B cell (primary cell): ENCODE measurements around the gene TUT4. TPM values are rescaled to one million over a fixed set of nuclear protein-coding genes. Genes with fewer than 3 reads are reported as not detected.
A peak's percentile ranks its signal among the peaks of the same experiment; 100 is the strongest.

Source experiments
- ATAC-seq: fragments of 200-7000 bp; cut with Tn5 transposase; one replicate; pipeline ENCODE4 v1.10.0; 2021; ENCODE audit warnings: low read depth, mild to moderate bottlenecking, moderate number of reproducible peaks, moderate library complexity
- CTCF ChIA-PET: fragments of 350-600 bp; sonication (Branson Sonifier 250); formaldehyde crosslinking; loops from one replicate; lab custom pipeline; 2021; ENCODE audit warnings: antibody characterized with exemption, inconsistent platforms; lab: Charles Lee
- POLR2A ChIA-PET: fragments of 350-600 bp; sonication (Branson Sonifier 250); formaldehyde crosslinking; loops from one replicate; lab custom pipeline; 2021; ENCODE audit warnings: antibody characterized with exemption; lab: Charles Lee
- DNase-seq: peaks from one replicate; pipeline ENCODE4 v3.0.0; 2013
- H2AFZ ChIP-seq: 2 replicates; pipeline ENCODE4 v1.6.1; 2012; ENCODE audit warnings: mild to moderate bottlenecking, low read depth, low read length; ENCODE audit not compliant: insufficient read depth, poor library complexity, severe bottlenecking
- H3K27ac ChIP-seq, 2 donors: 1 replicate in 1 of 2; 2 replicates in 1 of 2; pipeline ENCODE4 v1.5.1; 2012 to 2013; ENCODE audit warnings: low read length in 2 of 2, mild to moderate bottlenecking in 2 of 2, moderate library complexity in 1 of 2
- H3K27me3 ChIP-seq, 4 experiments: fragments of 200-600 bp in 1 of 4; sonication (generic) in 1 of 4; replicated peaks in 1 of 4; 1 replicate in 2 of 4; 2 replicates in 2 of 4; pipeline versions ENCODE4 v1.6.1 to v1.7.0; 2013 to 2016; ENCODE audit warnings: low read length in 3 of 4, mild to moderate bottlenecking in 2 of 4, mixed read lengths in 1 of 4, moderate library complexity in 1 of 4; ENCODE audit not compliant: insufficient read depth in 4 of 4, control insufficient read depth in 3 of 4; ENCODE audit errors: control extremely low read depth in 1 of 4
- H3K36me3 ChIP-seq, 2 experiments: replicated peaks in 1 of 2; 1 replicate in 1 of 2; 2 replicates in 1 of 2; pipeline versions ENCODE4 v1.6.1 to v1.7.1; 2013; ENCODE audit warnings: low read length in 1 of 2; ENCODE audit not compliant: insufficient read depth in 2 of 2, control insufficient read depth in 1 of 2; ENCODE audit errors: control extremely low read depth in 1 of 2, extremely low read depth in 1 of 2
- H3K4me1 ChIP-seq, 2 donors: fragments of 200-600 bp in 1 of 2; sonication (generic) in 1 of 2; 1 replicate in 1 of 2; 2 replicates in 1 of 2; pipeline versions ENCODE4 v1.5.1 to v1.6.1; 2013 to 2017; ENCODE audit warnings: low read length in 2 of 2; ENCODE audit not compliant: control insufficient read depth in 2 of 2, insufficient read depth in 2 of 2
- H3K4me2 ChIP-seq: replicated peaks from 2 replicates; pipeline ENCODE3; 2012; ENCODE audit warnings: mild to moderate bottlenecking, low read depth, low read length; ENCODE audit not compliant: poor library complexity, severe bottlenecking
- H3K4me3 ChIP-seq, 5 experiments: fragments of 200-600 bp in 1 of 5; sonication (generic) in 1 of 5; 1 replicate in 3 of 5; 2 replicates in 2 of 5; pipeline versions ENCODE4 v1.5.1 to v1.7.0; 2011 to 2016; ENCODE audit warnings: low read length in 4 of 5, mild to moderate bottlenecking in 4 of 5, low read depth in 2 of 5, control low read depth in 1 of 5, moderate library complexity in 1 of 5; ENCODE audit not compliant: insufficient read depth in 1 of 5; ENCODE audit errors: control extremely low read depth in 1 of 5, extremely low read depth in 1 of 5
- H3K79me2 ChIP-seq: fragments of 200-600 bp; sonication (generic); one replicate; pipeline ENCODE4 v1.6.0; 2016; ENCODE audit warnings: low read length; ENCODE audit not compliant: control insufficient read depth, insufficient read depth
- H3K9ac ChIP-seq: fragments of 200-600 bp; sonication (generic); 2 replicates; pipeline ENCODE4 v1.6.1; 2017; ENCODE audit warnings: mild to moderate bottlenecking, low read length, moderate library complexity
- H3K9me3 ChIP-seq, 3 donors: one replicate each; pipeline versions ENCODE4 v1.6.1 to v1.7.1; 2013; ENCODE audit warnings: low read length in 2 of 3; ENCODE audit not compliant: control insufficient read depth in 2 of 3, insufficient read depth in 1 of 3; ENCODE audit errors: control extremely low read depth in 1 of 3
- H4K20me1 ChIP-seq: 2 replicates; pipeline ENCODE4 v1.6.0; 2012; ENCODE audit warnings: mild to moderate bottlenecking, low read length; ENCODE audit not compliant: insufficient read depth, control insufficient read depth, poor library complexity, severe bottlenecking
- H3K27ac Mint-ChIP-seq: one replicate; pipeline ENCODE4 v1.8.0; 2021; ENCODE audit warnings: mixed read lengths
- H3K27me3 Mint-ChIP-seq: one replicate; pipeline ENCODE4 v1.8.0; 2021; ENCODE audit warnings: mixed read lengths
- H3K4me1 Mint-ChIP-seq: one replicate; pipeline ENCODE4 v1.8.0; 2021; ENCODE audit warnings: mixed read lengths
- H3K4me3 Mint-ChIP-seq: one replicate; pipeline ENCODE4 v1.8.0; 2021; ENCODE audit warnings: mixed read lengths
- H3K9me3 Mint-ChIP-seq: one replicate; pipeline ENCODE4 v1.8.0; 2022; ENCODE audit warnings: mixed read lengths; ENCODE audit not compliant: insufficient read depth
- EZH2 ChIP-seq: IDR thresholded peaks from 2 replicates; pipeline ENCODE4 v1.6.1; 2012; ENCODE audit warnings: borderline replicate concordance, low read depth, mild to moderate bottlenecking, moderate library complexity, low read length; ENCODE audit not compliant: insufficient read depth, poor library complexity, severe bottlenecking
- WGBS: methylation state at CpG from one replicate; pipeline ENCODE4 v1.1.5; 2013; ENCODE audit warnings: missing lambda C conversion rate; ENCODE audit not compliant: insufficient coverage; 5-methylcytosine and 5-hydroxymethylcytosine counted together
- intact Hi-C: fragments of 100-400 bp; cut with micrococcal nuclease; formaldehyde crosslinking; loops from one replicate; pipeline ENCODE4 v1.10.0; 2022
- polyA plus RNA-seq: library from polyadenylated mRNA; depleted of rRNA; stranded (reverse); fragments of >200 nt; gene quantifications from 2 replicates; pipeline ENCODE4 v1.2.3, GENCODE V29; 2012
- total RNA-seq, 2 donors: library from RNA; stranded (reverse); fragments of 120-200 nt in 1 of 2; gene quantifications; 1 replicate in 1 of 2; 2 replicates in 1 of 2; pipeline versions ENCODE4 v1.2.3 to v1.2.4, GENCODE V29; 2013 to 2022
- TF ChIP-seq, protein P1 (sequence below): fragments of 200-600 bp; IDR thresholded peaks from one replicate; pipeline ENCODE4 v1.8.0; 2022; ENCODE audit warnings: antibody characterized with exemption, mild to moderate bottlenecking

Gene TUT4
- total and polyA plus RNA-seq, 2 donors (not counting 1 experiment from before 2014, with no cell fraction given), result 76.6 to 248 TPM

DNA sequence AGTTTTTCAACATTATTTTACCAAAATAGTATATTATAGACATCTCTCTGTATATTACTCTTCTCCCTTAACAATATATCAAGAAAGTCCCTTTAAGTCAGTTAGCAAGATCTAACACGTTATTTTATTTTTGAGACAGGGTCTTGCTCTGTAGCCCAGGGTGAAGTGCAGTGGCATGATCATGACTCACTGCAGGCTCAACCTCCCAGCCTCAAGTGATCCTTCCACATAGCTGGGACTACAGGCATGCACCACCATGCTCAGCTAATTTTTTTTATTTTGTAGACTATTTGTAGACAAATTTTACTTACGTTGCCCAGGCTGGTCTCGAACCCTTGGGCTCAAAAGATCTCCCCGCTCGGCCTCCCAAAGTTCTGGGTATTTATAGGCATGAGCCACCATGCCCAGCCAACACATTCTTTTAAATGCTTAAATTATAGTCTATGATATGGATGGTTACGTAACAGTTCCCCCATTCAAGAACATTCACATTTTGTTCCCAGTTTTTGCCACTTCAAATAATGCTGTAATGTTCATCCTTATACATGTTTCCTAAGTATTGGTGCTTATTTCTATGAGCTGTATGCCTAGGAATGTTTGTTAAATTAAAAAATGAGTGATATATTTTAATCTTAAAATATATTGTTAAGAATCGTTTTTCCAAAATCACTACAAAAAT, 70.4 kb downstream of the TUT4 start:
- ChIA-PET CTCF (interaction anchor here (1.5 kb wide), 1 partner anchor 183 kb away, joined by 3 read pairs; no protein-coding TSS in a partner anchor), POLR2A (no interaction called here)
- Histone ChIP-seq H3K79me2 (no peaks in the 10 kb centered on the region), H3K9me3 (no peaks in the 10 kb centered on the region), H3K4me1 (peaks cover 7 to 8% of the 10 kb centered on the region in 2 donors), H3K9ac (no peak overlapping the region), H3K4me3 (no peak overlapping the region), H4K20me1 (peaks cover 4% of the 10 kb centered on the region), H3K36me3 (peaks cover 12 to 38% of the 10 kb centered on the region in 2 experiments), H3K27ac (no peak overlapping the region), H3K4me2 (no peak overlapping the region), H2AFZ (no peak overlapping the region), H3K27me3 (no peaks in the 10 kb centered on the region)
- no peaks in the 10 kb centered on the region for H3K27me3 Mint-ChIP-seq
- no peak overlapping the region for H3K4me3 Mint-ChIP-seq
- 100% methylated on average over 1 of the region's 7 CpGs for WGBS
- DNase-seq, result no peak
- no peak for ATAC-seq
- TF ChIP-seq, protein P1, sequence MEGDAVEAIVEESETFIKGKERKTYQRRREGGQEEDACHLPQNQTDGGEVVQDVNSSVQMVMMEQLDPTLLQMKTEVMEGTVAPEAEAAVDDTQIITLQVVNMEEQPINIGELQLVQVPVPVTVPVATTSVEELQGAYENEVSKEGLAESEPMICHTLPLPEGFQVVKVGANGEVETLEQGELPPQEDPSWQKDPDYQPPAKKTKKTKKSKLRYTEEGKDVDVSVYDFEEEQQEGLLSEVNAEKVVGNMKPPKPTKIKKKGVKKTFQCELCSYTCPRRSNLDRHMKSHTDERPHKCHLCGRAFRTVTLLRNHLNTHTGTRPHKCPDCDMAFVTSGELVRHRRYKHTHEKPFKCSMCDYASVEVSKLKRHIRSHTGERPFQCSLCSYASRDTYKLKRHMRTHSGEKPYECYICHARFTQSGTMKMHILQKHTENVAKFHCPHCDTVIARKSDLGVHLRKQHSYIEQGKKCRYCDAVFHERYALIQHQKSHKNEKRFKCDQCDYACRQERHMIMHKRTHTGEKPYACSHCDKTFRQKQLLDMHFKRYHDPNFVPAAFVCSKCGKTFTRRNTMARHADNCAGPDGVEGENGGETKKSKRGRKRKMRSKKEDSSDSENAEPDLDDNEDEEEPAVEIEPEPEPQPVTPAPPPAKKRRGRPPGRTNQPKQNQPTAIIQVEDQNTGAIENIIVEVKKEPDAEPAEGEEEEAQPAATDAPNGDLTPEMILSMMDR, result no peak
- no peak for TF ChIP-seq EZH2
- no peaks in the 10 kb centered on the region for H3K4me1 Mint-ChIP-seq
- no peaks in the 10 kb centered on the region for H3K9me3 Mint-ChIP-seq
- intact Hi-C loops, result no loop called here
- no peak overlapping the region for H3K27ac Mint-ChIP-seq

DNA sequence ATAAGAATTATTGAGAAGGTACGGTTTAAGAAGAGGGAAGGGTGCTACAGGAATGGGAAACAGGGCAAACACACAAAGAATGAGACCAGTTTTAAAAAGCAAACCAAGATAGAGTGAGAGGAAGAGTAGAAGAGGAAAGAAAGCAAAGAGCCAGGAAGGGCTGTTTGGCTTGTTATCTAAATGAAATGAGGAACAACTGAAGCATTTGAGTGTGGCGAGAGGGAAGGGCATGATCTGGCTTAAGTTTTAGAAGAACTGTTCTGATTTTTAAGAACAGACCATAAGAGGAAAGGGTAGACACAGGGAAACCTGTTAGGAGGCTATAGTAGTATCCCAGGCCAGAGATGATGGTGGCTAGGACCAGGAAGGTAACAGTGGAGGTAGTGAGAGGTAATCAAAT, 73.8 kb downstream of the TUT4 start:
- intact Hi-C loops, result no loop called here
- Mint-ChIP-seq H3K9me3 (no peaks in the 10 kb centered on the region), H3K27me3 (no peaks in the 10 kb centered on the region), H3K4me3 (no peak overlapping the region), H3K4me1 (no peaks in the 10 kb centered on the region), H3K27ac (no peak overlapping the region)
- Histone ChIP-seq H2AFZ (no peak overlapping the region), H3K4me2 (no peak overlapping the region), H4K20me1 (no peaks in the 10 kb centered on the region), H3K9ac (no peak overlapping the region), H3K27me3 (no peaks in the 10 kb centered on the region), H3K27ac (peak overlapping the region in 1 of 2 donors; percentile 10), H3K79me2 (no peaks in the 10 kb centered on the region), H3K36me3 (peaks cover 14 to 42% of the 10 kb centered on the region in 2 experiments), H3K4me1 (peaks cover 7 to 8% of the 10 kb centered on the region in 2 donors), H3K4me3 (no peak overlapping the region), H3K9me3 (no peaks in the 10 kb centered on the region)
- DNase-seq, result peak; percentile 21
- WGBS, result 51% methylated on average over 2 of the region's 2 CpGs
- TF ChIP-seq, protein P1, result no peak
- no peak for TF ChIP-seq EZH2
- POLR2A ChIA-PET, result no interaction called here
- CTCF ChIA-PET, result no interaction called here
- no peak for ATAC-seq
